ENCODE data around the gene RBMS3. TPM values are rescaled to one million over a fixed set of nuclear protein-coding genes. Genes with fewer than 3 reads are reported as not detected.
A peak's percentile ranks its signal among the peaks of the same experiment; 100 is the strongest.

The RBMS3 gene
- total and polyA plus RNA-seq, 7 donors: 0.46 to 61.9 (median 39.9) TPM

GRCh38 chr3:29694783-29695182 is 413.9 kb downstream of the RBMS3 start:
- H3K4me3 ChIP-seq: no peak overlapping the region
- H3K9me3 ChIP-seq: no peaks in the 10 kb centered on the region
- intact Hi-C loops (cut with DNase I): loop anchor here (2.0 to 10.0 kb wide), 2 partner anchors 170 to 412 kb away; no protein-coding TSS in a partner anchor
- H3K27me3 ChIP-seq: no peaks in the 10 kb centered on the region
- TF ChIP-seq EP300 (IDR thresholded peaks at IDR 0.05) (peak in 3 of 4 donors; percentile 49 to 86 (median 82)), POLR2A (IDR thresholded peaks at IDR 0.05) (no peak), POLR2AphosphoS5 (IDR thresholded peaks at IDR 0.05) (peak; percentile 84 to 96 (median 96))
- TF ChIP-seq, protein P1, sequence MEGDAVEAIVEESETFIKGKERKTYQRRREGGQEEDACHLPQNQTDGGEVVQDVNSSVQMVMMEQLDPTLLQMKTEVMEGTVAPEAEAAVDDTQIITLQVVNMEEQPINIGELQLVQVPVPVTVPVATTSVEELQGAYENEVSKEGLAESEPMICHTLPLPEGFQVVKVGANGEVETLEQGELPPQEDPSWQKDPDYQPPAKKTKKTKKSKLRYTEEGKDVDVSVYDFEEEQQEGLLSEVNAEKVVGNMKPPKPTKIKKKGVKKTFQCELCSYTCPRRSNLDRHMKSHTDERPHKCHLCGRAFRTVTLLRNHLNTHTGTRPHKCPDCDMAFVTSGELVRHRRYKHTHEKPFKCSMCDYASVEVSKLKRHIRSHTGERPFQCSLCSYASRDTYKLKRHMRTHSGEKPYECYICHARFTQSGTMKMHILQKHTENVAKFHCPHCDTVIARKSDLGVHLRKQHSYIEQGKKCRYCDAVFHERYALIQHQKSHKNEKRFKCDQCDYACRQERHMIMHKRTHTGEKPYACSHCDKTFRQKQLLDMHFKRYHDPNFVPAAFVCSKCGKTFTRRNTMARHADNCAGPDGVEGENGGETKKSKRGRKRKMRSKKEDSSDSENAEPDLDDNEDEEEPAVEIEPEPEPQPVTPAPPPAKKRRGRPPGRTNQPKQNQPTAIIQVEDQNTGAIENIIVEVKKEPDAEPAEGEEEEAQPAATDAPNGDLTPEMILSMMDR (IDR thresholded peaks at IDR 0.05): no peak
- 81 to 89% methylated on average over 1 of the region's 1 CpG for WGBS, 2 donors
- H3K4me1 ChIP-seq: peaks cover 0 to 77% (median 51%) of the 10 kb centered on the region in 4 donors
- H3K27ac ChIP-seq: peak overlapping the region; percentile 71 to 86 (median 84)
- DNase-seq: no peak
- H3K36me3 ChIP-seq: no peaks in the 10 kb centered on the region

GRCh38 chr3:29695201-29695600 is 414.3 kb downstream of the RBMS3 start:
- H3K27ac ChIP-seq: peak overlapping the region; percentile 71 to 86 (median 84)
- no peaks in the 10 kb centered on the region for H3K27me3 ChIP-seq
- peaks cover 0 to 78% (median 49%) of the 10 kb centered on the region in 4 donors for H3K4me1 ChIP-seq
- TF ChIP-seq POLR2A (IDR thresholded peaks at IDR 0.05): no peak
- TF ChIP-seq, protein P1 (IDR thresholded peaks at IDR 0.05): no peak
- no peak for TF ChIP-seq POLR2AphosphoS5 (IDR thresholded peaks at IDR 0.05)
- TF ChIP-seq EP300 (IDR thresholded peaks at IDR 0.05): no peak
- H3K36me3 ChIP-seq: no peaks in the 10 kb centered on the region
- intact Hi-C loops (cut with DNase I): loop anchor here (2.0 to 10.0 kb wide), 2 partner anchors 170 to 412 kb away; no protein-coding TSS in a partner anchor
- H3K9me3 ChIP-seq: no peaks in the 10 kb centered on the region
- no peak for DNase-seq
- WGBS, 2 donors: 85 to 88% methylated on average over 1 of the region's 1 CpG
- H3K4me3 ChIP-seq: no peak overlapping the region

GRCh38 chr3:29695643-29696198 is 414.9 kb downstream of the RBMS3 start:
- no peaks in the 10 kb centered on the region for H3K9me3 ChIP-seq
- no peaks in the 10 kb centered on the region for H3K27me3 ChIP-seq
- H3K27ac ChIP-seq: peak overlapping the region; percentile 71 to 86 (median 84)
- H3K36me3 ChIP-seq: no peaks in the 10 kb centered on the region
- WGBS, 2 donors: 60 to 69% methylated on average over 3 of the region's 3 CpGs
- no peak overlapping the region for H3K4me3 ChIP-seq
- peak; percentile 73 for DNase-seq
- TF ChIP-seq POLR2A (IDR thresholded peaks at IDR 0.05) (no peak), POLR2AphosphoS5 (IDR thresholded peaks at IDR 0.05) (peak; percentile 56 to 74 (median 68)), EP300 (IDR thresholded peaks at IDR 0.05) (peak in 1 of 4 donors; percentile 56)
- TF ChIP-seq, protein P1 (IDR thresholded peaks at IDR 0.05): no peak
- intact Hi-C loops (cut with DNase I): loop anchor here (2.0 to 10.0 kb wide), 2 partner anchors 171 to 413 kb away; no protein-coding TSS in a partner anchor
- H3K4me1 ChIP-seq: peaks cover 0 to 77% (median 48%) of the 10 kb centered on the region in 4 donors

- TF ChIP-seq POLR2A (IDR thresholded peaks at IDR 0.05) (no peak), POLR2AphosphoS5 (IDR thresholded peaks at IDR 0.05) (no peak), EP300 (IDR thresholded peaks at IDR 0.05) (no peak)
- TF ChIP-seq, protein P1 (IDR thresholded peaks at IDR 0.05): no peak
- no peaks in the 10 kb centered on the region for H3K27me3 ChIP-seq
- H3K27ac ChIP-seq: peak overlapping the region; percentile 71 to 86 (median 84)
- WGBS, 2 donors: 86 to 87% methylated on average over 2 of the region's 2 CpGs
- no peak overlapping the region for H3K4me3 ChIP-seq
- no peaks in the 10 kb centered on the region for H3K9me3 ChIP-seq
- DNase-seq: no peak
- peaks cover 0 to 71% (median 48%) of the 10 kb centered on the region in 4 donors for H3K4me1 ChIP-seq
- no peaks in the 10 kb centered on the region for H3K36me3 ChIP-seq
- intact Hi-C loops (cut with DNase I): loop anchor here (10.0 kb wide), 1 partner anchor 172 kb away; no protein-coding TSS in a partner anchor
Measured at GRCh38 chr3:29696311-29696710, 415.4 kb downstream of the RBMS3 start.
